ENCODE measurements around the gene ATP8B1. TPM values are rescaled to one million over a fixed set of nuclear protein-coding genes. Genes with fewer than 3 reads are reported as not detected.

The ATP8B1 gene
- total RNA-seq, 1 experiment from 2014 or later, result 15.9 TPM

- no TSS peak for BruUV-seq (replicated peaks)
- Histone ChIP-seq H3K9ac (ENCODE audit: low read length) (no peak overlapping the region), H3K4me1 (ENCODE audit: control insufficient read depth in 1 of 2, insufficient read depth in 2 of 2, low read length in 2 of 2) (no peaks in the 10 kb centered on the region), H3K27ac (ENCODE audit: low read depth, low read length) (no peak overlapping the region), H3K27me3 (ENCODE audit: insufficient read depth, low read length) (no peaks in the 10 kb centered on the region), H4K20me1 (ENCODE audit: insufficient read depth) (no peaks in the 10 kb centered on the region), H3K4me3 (replicated peaks in 1 of 2; ENCODE audit: low read depth in 1 of 2, low read length in 2 of 2) (no peak overlapping the region), H3K36me3 (ENCODE audit: control insufficient read depth in 1 of 2, insufficient read depth in 2 of 2, low read length in 2 of 2) (0 out of 4 replicates have a peak, but pooled peaks cover 0 to 4% of the 10 kb centered on the region in 2 experiments), H2AFZ (ENCODE audit: low read depth, low read length, poor library complexity, severe bottlenecking) (no peak overlapping the region), H3K4me2 (ENCODE audit: low read length) (no peak overlapping the region), H3K9me3 (ENCODE audit: control insufficient read depth in 1 of 2, insufficient read depth in 1 of 2, low read depth in 1 of 2, low read length in 2 of 2) (no peaks in the 10 kb centered on the region), H3K9me2 (ENCODE audit: insufficient read depth) (no peaks in the 10 kb centered on the region), H3K79me2 (ENCODE audit: insufficient read depth, low read length) (no peaks in the 10 kb centered on the region)
- ChIA-PET POLR2A (no interaction called here), CTCF (no interaction called here), RAD21 (ENCODE audit: low non-redundant PET in 1 of 2, low total read pairs in 2 of 2, uncharacterized antibody in 2 of 2, unreplicated experiment in 2 of 2) (no interaction called here)
- no peak for TF ChIP-seq EGR1 (IDR thresholded peaks at IDR 0.05; ENCODE audit: low read depth)
- TF ChIP-seq ZFX (IDR thresholded peaks at IDR 0.05), result no peak
- TF ChIP-seq SRF (IDR thresholded peaks at IDR 0.05; ENCODE audit: low read depth), result no peak
- no peak for TF ChIP-seq REST (IDR thresholded peaks at IDR 0.05; ENCODE audit: low read depth)
- no peak for TF ChIP-seq CTCF (IDR thresholded peaks at IDR 0.05 in 2 of 3, conservative IDR thresholded peaks at IDR 0.05 in 1 of 3; ENCODE audit: borderline replicate concordance in 1 of 3, insufficient read depth in 1 of 3, low read depth in 2 of 3, low read length in 2 of 3)
- ATAC-seq (no peak), DNase-seq (ENCODE audit: low read depth, low spot score) (no peak)
- intact Hi-C loops (cut with micrococcal nuclease), result loop anchor here (10.0 kb wide), 1 partner anchor 214 kb away; no protein-coding TSS in a partner anchor
Measured at GRCh38 chr18:57640749-57641148, 162.4 kb downstream of the ATP8B1 start.

All from HCT116 (cell line).